ENCODE measurements around the gene STK35. TPM values are rescaled to one million over a fixed set of nuclear protein-coding genes. Genes with fewer than 3 reads are reported as not detected.
A peak's percentile ranks its signal among the peaks of the same experiment; 100 is the strongest.

Gene STK35
- total and polyA plus RNA-seq, 2 experiments from 2014 or later: 6.9 to 19.7 TPM

DNA sequence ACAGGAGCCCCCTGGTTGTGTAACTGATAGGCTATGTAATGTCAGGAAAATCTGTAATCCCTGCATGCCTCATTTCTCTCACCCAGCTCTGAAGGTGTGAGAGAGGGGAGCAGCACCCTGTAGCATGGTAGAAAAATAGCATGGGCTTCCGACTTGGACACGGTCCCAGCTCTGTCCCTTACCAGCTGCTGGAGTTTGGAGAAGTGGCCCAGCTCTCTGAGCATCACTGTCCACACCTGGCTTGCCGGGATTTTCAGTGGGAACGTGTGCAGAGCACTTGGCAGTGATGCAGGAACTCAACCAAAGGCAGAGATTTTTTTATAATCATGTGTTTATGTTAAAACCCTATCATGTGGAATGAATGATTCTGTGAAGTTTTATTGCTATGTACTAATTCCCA lies 34.6 kb downstream of the STK35 start:
- Histone ChIP-seq H3K4me3 (no peak overlapping the region), H3K79me2 (ENCODE audit: insufficient read depth) (peaks cover 89% of the 10 kb centered on the region), H3K9ac (no peak overlapping the region), H4K20me1 (ENCODE audit: insufficient read depth) (peaks cover 7% of the 10 kb centered on the region), H3K4me1 (ENCODE audit: insufficient read depth) (peaks cover 75% of the 10 kb centered on the region), H3K27ac (0 out of 2 replicates have a peak overlapping the region, but pooled peaks have one; percentile 77), H3K36me3 (ENCODE audit: low read depth) (no peaks in the 10 kb centered on the region), H3F3A (ENCODE audit: insufficient read depth) (peaks cover 62% of the 10 kb centered on the region), H3K9me2 (ENCODE audit: insufficient read depth) (no peaks in the 10 kb centered on the region), H3K9me3 (ENCODE audit: low read depth) (no peaks in the 10 kb centered on the region), H3K27me3 (replicated peaks; ENCODE audit: insufficient read depth) (no peaks in the 10 kb centered on the region), H3K4me2 (ENCODE audit: unreplicated experiment) (no peak overlapping the region), H2AFZ (no peak overlapping the region)
- in situ Hi-C loops (cut with MboI): no loop called here
- WGBS, 2 experiments (ENCODE audit: low coverage in 1 of 2, low lambda C conversion rate in 2 of 2, missing lambda C conversion rate in 2 of 2): 93 to 99% methylated on average over 4 of the region's 4 CpGs
- TF ChIP-seq EZH2 (IDR thresholded peaks at IDR 0.05; ENCODE audit: insufficient read depth, poor library complexity, severe bottlenecking): no peak
- TF ChIP-seq EZH2phosphoT487 (IDR thresholded peaks at IDR 0.05; ENCODE audit: insufficient read depth, low read depth): no peak
- no peak for DNase-seq

DNA sequence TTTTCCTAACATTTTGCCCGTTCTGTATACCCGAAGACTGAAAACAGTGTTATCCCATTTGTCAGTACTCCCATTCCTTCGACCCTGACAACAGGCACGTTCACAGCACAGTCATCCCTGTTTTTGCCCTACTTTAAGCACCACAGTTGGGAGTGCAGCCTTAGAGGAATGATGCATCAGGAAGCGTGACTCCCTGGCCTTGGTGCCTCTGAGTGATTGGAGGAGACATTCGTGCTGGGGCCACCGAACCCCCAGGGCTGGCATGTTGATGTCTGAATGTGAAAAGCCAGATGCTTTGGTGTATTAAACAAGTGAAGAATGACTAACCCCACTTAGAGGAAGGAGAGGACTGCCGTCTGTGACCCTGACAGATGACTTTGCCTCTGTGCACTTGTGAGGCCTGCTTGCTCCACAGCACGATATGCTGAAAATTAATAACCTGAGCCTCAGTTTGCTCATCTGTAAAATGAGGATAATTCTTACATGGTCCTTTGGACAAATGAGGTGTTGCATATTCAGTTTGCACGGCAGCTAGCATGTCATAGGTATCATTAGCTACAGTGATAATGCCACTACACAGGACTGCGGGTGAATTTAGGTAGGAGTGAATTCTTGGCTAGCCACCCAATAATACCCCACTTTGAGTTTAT lies 36.0 kb downstream of the STK35 start:
- Histone ChIP-seq H3K9me2 (ENCODE audit: insufficient read depth) (no peaks in the 10 kb centered on the region), H3K36me3 (ENCODE audit: low read depth) (no peaks in the 10 kb centered on the region), H3K4me1 (ENCODE audit: insufficient read depth) (peaks cover 66% of the 10 kb centered on the region), H3K79me2 (ENCODE audit: insufficient read depth) (peaks cover 95% of the 10 kb centered on the region), H3K4me2 (ENCODE audit: unreplicated experiment) (peak overlapping the region; percentile 25), H2AFZ (no peak overlapping the region), H4K20me1 (ENCODE audit: insufficient read depth) (peaks cover 7% of the 10 kb centered on the region), H3K27ac (peak overlapping the region; percentile 77), H3K9ac (peak overlapping the region; percentile 55), H3K9me3 (ENCODE audit: low read depth) (no peaks in the 10 kb centered on the region), H3K4me3 (no peak overlapping the region), H3F3A (ENCODE audit: insufficient read depth) (peaks cover 49% of the 10 kb centered on the region), H3K27me3 (replicated peaks; ENCODE audit: insufficient read depth) (no peaks in the 10 kb centered on the region)
- TF ChIP-seq EZH2 (IDR thresholded peaks at IDR 0.05; ENCODE audit: insufficient read depth, poor library complexity, severe bottlenecking): no peak
- TF ChIP-seq EZH2phosphoT487 (IDR thresholded peaks at IDR 0.05; ENCODE audit: insufficient read depth, low read depth): no peak
- in situ Hi-C loops (cut with MboI): no loop called here
- peak; percentile 97 for DNase-seq
- WGBS, 2 experiments (ENCODE audit: low coverage in 1 of 2, low lambda C conversion rate in 2 of 2, missing lambda C conversion rate in 2 of 2): 28 to 33% methylated on average over 11 of the region's 11 CpGs

DNA sequence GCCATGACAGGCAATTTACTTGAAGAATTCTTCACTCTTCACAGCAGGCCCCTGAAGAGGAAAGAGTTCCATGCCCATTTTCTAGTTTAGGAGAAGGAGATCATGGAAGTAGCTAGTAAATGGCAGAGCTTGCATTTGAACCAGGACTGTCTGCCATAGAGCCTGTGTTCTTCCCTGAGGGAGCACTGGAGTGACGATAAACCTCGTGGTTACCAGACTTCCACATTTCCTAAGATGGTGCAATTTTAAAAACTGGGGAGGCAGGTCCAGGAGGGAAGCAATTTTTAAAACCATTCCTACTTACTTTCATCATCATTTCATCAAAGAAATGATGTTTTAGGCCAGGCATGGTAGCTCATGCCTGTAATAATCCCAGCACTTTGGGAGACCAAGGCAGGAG lies 36.8 kb downstream of the STK35 start:
- no peak overlapping the region for H2AFZ ChIP-seq
- H3F3A ChIP-seq (ENCODE audit: insufficient read depth): peaks cover 42% of the 10 kb centered on the region
- no peak overlapping the region for H3K9ac ChIP-seq
- H3K4me2 ChIP-seq (ENCODE audit: unreplicated experiment): peak overlapping the region; percentile 24
- H3K4me1 ChIP-seq (ENCODE audit: insufficient read depth): peaks cover 59% of the 10 kb centered on the region
- H3K9me2 ChIP-seq (ENCODE audit: insufficient read depth): no peaks in the 10 kb centered on the region
- no peaks in the 10 kb centered on the region for H3K27me3 ChIP-seq (replicated peaks; ENCODE audit: insufficient read depth)
- in situ Hi-C loops (cut with MboI): no loop called here
- H3K9me3 ChIP-seq (ENCODE audit: low read depth): no peaks in the 10 kb centered on the region
- H3K27ac ChIP-seq: peak overlapping the region; percentile 77
- no peak for DNase-seq
- peaks cover 95% of the 10 kb centered on the region for H3K79me2 ChIP-seq (ENCODE audit: insufficient read depth)
- H3K4me3 ChIP-seq: no peak overlapping the region
- no peaks in the 10 kb centered on the region for H3K36me3 ChIP-seq (ENCODE audit: low read depth)
- no peak for TF ChIP-seq EZH2 (IDR thresholded peaks at IDR 0.05; ENCODE audit: insufficient read depth, poor library complexity, severe bottlenecking)
- 94 to 97% methylated on average over 2 of the region's 2 CpGs for WGBS, 2 experiments (ENCODE audit: low coverage in 1 of 2, low lambda C conversion rate in 2 of 2, missing lambda C conversion rate in 2 of 2)
- peaks cover 7% of the 10 kb centered on the region for H4K20me1 ChIP-seq (ENCODE audit: insufficient read depth)

DNA sequence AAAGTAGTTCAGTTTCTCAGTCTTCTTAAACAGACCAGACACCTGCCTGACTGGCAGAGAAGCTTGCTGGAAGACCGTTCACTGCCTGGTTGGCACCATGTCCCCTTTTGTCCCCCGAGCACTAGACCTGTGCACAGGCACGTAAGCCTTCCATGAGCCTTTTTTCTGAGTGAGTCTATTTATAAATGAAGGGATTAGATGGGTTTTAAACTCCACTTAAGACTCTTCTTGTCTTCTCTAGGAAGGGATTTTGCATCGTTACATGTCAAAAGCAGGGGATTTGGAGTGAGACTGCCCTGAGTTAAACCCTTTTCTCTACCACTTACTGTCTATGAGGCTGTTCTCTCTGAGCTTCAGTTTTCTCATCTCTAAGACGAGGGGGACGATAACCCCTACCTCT lies 37.6 kb downstream of the STK35 start:
- Histone ChIP-seq H3K4me1 (ENCODE audit: insufficient read depth) (peaks cover 51% of the 10 kb centered on the region), H3F3A (ENCODE audit: insufficient read depth) (peaks cover 36% of the 10 kb centered on the region), H3K36me3 (ENCODE audit: low read depth) (no peaks in the 10 kb centered on the region), H2AFZ (no peak overlapping the region), H4K20me1 (ENCODE audit: insufficient read depth) (peaks cover 7% of the 10 kb centered on the region), H3K4me3 (no peak overlapping the region), H3K9me2 (ENCODE audit: insufficient read depth) (no peaks in the 10 kb centered on the region), H3K27me3 (replicated peaks; ENCODE audit: insufficient read depth) (no peaks in the 10 kb centered on the region), H3K4me2 (ENCODE audit: unreplicated experiment) (no peak overlapping the region), H3K9ac (no peak overlapping the region), H3K79me2 (ENCODE audit: insufficient read depth) (peaks cover 97% of the 10 kb centered on the region), H3K9me3 (ENCODE audit: low read depth) (no peaks in the 10 kb centered on the region), H3K27ac (no peak overlapping the region)
- no peak for DNase-seq
- in situ Hi-C loops (cut with MboI): no loop called here
- no peak for TF ChIP-seq EZH2phosphoT487 (IDR thresholded peaks at IDR 0.05; ENCODE audit: insufficient read depth, low read depth)
- no peak for TF ChIP-seq EZH2 (IDR thresholded peaks at IDR 0.05; ENCODE audit: insufficient read depth, poor library complexity, severe bottlenecking)
- 89 to 90% methylated on average over 6 of the region's 6 CpGs for WGBS, 2 experiments (ENCODE audit: low coverage in 1 of 2, low lambda C conversion rate in 2 of 2, missing lambda C conversion rate in 2 of 2)
